ENCODE data around the gene DUSP10.

Gene DUSP10

DNA sequence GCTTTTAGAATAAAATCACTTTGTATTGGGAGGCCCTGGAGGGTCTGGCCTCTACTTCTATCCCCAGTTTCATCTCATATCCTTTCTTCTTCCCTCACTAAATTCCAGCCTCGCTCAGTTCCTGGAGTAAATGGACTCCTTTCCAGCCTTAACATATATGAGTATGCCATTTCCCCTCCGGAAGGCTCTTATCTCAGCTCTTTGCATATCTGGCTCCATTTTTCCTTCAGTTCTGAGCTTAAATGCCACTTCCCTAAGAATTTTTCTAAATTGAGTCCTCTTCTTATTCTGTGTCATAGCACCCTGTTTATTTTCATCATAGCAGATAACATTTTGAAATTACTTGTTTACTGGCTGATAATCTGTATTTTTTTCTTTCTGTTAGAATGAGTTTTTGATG is 20.2 kb upstream of the DUSP10 start:
- DNase-seq (ENCODE audit: low spot score), result no peak

DNA sequence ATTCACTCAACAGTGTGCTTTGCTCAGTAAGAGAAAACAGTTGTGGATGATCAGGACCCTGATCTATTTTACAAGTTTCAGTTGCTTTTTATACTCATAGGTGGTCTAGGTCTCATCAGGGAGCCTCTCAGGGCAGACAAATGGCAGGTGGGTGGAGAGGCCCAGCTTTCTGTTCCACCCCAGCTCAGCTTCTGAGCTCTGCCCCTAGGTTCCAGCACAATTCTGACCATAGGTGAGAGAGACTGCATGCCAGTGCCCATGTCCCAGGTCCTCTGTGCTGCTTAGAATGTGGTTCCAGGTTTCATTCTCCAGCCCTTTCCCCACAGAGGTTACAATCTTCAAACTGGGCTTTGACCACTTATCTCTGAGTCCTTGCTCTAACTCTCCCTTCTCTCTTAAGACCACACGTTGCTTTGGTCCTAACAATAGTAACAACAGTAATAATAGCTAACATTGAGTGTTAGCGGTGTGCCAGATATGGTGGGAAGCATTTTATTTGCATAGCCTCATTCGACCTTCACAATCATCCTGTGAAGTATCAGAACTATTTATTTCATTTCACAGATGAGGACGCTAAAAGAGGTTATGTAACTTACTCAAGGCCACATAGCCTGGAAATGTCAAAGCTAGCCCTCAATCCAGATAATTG is 19.6 kb upstream of the DUSP10 start:
- DNase-seq (ENCODE audit: low spot score), result no peak

DNA sequence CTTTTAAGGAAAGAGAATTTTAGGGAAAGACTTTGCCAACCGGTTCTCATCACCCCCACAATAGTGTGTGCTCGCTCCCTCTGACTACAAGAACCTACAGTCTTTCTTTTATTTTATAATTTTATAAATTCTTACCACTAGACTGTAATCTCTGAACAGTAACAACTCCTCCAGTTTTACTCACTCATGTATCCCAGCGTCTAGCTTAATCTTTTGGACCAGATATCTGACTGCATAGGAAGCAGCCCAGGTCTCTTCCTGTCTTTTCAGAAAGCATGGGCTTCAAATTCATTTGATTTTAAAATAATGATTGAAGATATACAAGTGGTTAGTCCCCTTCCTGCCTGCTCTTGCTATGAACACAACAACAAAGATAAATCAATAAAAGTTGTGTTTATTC is 19.0 kb upstream of the DUSP10 start:
- DNase-seq (ENCODE audit: low spot score), result no peak

DNA sequence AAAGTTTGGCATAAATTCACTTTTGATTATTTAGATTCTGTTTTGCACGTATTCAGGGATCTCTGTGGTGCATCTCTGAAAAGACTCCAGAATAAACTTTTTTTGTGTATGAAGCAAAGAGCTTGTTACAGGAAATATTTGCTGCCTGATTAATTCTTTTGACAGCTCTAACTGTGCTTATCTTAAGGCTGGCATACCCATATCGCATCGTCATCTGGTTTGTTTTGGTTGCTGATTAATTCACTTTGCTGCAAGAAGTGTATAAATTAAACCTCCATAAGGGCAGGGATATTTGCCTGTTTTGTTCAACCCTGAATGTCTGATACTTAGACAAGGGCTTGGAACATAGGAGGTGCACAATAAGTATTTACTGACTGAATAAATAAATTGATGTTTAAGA is 17.5 kb upstream of the DUSP10 start:
- DNase-seq (ENCODE audit: low spot score), result no peak

DNA sequence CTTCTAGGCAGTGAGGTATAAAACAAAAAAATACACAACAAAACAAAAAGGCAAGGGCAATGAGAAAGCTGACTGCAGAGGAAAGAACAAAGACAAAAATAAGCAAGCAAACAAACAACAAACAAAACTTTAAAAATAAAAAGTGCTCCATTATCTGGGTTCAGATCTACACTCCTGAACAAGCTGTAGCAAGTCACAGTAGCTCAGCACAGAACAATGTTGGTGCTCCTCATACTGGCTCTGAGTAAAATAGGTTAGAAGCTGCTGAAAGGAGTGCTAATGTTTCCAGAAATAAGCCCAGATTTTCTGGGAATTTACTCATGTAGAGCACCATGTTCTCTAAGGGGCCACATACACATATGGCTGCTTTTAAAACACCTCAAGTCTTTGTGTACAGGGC is 16.6 kb upstream of the DUSP10 start:
- no peak for DNase-seq (ENCODE audit: low spot score)

DNA sequence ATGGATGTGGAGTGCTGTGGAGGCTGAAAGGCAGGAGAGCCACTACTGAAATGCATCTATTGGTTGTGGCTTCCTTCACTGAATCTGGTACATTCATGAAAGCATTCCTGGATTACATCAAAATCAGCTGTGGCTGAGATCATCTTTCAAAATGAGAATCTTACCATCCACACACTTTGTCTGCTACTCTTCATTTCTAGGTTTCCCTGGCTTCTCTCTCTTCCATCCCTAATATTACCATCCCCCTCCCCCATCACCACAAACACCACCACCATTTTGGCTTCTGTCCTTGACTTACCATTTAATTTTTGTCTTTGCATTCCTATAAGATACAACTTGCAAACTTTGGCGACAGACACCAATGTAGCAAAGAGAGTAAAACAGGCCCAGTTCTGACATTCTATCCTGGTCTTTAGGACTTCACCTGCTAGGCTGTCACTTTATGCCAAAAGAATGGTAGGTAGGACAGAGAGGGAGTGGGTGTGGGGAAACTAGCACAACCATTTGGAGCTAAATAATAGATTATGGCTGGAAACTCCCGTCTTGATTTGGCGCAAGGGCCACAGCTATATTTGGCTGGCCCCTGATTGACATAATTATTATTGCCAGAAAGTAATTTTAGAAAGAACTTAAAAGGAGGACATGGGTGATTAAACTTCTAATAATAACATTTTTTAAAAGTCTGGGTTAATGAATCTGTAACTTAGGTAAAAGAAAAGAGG is 15.1 kb upstream of the DUSP10 start:
- no peak for DNase-seq (ENCODE audit: low spot score)

DNA sequence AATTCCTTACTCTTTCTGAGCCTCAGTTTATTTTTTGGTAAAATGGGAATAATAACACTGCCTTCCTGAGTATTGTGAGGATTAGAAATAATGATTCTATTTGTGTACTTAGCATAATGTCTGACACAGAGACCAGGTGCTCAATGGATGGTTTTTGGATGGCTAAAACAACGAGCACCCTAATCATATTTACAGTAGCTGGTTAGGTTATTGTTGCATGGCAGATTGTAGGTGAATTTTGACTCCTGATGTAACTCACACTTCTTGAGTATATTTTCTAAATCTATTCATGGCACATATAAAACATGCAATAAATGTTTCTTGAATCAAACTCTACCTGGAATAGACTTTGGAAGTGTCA is 11.9 kb upstream of the DUSP10 start:
- no peak for DNase-seq (ENCODE audit: low spot score)

DNA sequence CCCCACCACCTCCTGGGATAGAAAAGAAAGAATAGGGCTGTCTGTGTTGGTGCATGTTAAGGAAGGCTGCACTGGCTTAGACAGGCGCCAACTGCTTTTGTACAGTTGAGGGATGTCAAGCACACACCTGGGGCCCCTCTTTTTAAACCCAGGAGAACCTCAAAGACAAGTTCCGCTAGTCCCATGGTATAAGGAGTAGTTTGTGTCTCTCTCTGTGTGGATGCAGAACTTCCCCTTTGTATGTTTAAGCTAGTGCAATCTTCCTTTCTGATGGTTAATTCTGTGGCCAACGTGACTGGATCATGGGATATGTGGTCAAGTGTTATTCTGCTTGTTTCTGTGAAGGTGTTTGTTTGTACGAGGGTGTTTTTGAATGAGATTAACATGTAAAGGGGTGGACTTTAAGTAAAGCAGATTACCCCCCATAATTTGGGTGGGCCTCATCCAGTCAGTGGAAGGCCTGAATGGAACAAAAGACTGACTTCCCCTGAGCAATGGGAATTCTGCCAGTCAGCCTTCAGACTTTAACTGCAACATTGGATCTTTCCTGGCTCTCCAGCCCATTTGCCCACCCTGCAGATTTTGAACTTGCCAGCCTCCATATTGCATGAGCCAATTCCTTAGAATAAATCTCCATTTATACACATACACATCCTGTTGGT is 9.5 kb upstream of the DUSP10 start:
- no peak for DNase-seq (ENCODE audit: low spot score)

DNA sequence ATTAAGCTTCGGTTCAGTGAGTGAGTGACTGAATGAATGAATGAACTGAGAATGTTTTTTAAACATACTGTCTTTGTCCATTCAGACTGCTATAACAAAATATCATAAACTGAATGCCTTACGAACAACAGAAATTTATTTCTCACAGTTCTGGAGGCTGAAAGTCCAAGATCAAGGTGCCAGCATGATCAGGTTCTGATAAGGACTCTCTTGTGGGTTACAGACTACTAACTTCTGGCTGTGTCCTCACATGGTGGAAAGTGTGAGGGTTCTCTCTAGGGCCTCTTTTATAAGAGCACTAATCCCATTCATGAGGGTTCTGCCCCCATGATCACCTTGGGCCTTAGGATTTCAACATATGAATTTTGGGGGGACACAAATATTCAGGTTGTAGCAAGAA is 7.1 kb upstream of the DUSP10 start:
- no peak for DNase-seq (ENCODE audit: low spot score)

DNA sequence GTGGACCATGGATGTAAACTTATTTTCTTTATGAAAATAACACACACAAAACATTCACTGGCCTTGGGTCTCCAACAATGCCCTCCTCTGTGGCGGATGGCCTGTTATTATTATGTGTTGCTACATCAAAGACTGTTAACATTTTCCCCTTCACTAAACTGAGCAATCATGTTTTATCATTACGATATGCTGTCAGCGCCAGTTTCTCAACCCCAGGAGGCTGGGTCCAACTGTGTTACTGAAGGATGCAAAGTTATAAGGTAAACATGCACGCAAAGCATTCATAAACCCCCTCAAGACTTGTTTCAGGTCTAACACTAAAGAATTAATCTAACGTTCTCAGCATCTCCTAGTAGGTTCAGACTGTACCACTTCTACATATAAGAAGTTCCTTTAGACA is 6.0 kb upstream of the DUSP10 start:
- no peak for DNase-seq (ENCODE audit: low spot score)

DNA sequence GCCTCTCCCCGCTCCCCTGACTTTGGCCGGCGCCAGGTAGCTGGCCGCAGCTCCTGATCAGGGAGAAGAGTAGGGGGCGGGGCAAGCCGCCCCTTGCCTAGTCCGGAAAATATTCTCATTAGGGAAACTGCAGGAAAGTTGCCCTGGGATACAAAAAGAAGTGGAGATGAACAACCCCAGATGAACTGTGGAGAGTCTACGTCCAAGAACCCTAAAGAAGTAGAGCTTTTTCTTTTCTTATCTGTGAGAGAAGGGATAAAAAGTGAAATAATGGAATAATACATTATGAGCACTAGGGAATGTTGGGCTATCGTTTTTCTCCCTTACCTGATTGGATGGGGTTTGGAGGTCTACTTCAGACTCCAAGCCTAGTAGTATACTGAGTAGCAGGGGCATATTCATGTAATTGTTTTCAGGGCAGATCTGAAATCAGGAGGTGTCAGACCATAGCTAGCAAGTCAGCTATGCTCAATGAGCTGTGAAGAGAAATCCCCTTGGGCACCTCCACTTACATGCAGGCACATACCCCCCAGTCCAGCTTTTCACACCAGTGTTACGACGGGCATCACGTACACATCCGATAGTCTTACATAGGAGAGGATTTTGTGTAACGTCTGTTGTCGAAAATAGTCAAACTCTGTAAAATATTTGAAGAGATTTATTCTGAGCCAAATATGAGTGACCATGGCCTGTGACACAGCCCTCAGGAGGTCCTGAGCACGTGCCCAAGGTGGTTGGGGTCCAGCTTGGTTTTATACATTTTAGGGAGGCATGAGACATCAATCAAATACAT is 1.7 kb upstream of the DUSP10 start:
- DNase-seq (ENCODE audit: low spot score), result no peak

DNA sequence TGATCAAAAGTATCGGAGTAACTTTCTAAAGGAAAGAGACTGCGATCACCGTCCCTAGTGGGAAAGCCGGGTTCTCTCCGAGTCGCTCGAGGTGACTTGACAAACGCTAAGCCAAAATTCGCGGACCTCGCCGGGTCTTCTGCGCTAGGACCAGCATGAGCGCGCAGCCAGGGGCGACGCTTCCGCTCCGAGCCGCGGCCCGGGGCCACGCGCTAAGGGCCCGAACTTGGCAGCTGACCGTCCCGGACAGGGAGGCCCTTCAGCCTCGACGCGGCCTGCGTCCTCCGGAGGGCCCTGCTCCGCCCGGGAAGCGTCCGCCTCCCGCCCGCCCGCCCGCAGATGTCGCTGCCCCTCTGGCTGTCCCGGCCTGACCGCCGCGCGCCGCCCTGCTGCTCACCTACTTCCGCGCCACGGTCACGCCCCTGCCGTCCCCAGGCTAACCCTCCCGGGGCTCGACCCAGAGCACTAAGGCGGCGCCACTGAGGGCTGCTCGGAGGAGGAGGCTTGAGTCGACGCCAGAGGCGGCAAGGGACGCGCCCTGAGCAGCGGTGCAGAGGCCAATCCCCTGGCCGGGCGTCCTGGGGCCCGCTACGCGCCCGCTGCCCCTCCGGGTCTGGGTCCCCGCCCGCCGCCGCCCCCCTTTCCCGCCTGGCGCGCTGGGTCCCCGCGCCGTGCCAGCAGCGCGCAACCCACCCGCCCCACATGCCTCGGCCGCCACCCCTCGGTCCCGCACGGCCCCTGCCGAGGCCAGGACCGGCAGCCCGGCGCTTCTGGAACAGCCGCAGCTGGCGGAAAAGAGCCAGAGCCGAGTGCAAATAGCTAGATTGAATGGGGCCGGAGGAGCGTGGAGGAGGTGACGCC is 896 bp upstream of the DUSP10 start:
- DNase-seq (ENCODE audit: low spot score), result peak; percentile 71

DNA sequence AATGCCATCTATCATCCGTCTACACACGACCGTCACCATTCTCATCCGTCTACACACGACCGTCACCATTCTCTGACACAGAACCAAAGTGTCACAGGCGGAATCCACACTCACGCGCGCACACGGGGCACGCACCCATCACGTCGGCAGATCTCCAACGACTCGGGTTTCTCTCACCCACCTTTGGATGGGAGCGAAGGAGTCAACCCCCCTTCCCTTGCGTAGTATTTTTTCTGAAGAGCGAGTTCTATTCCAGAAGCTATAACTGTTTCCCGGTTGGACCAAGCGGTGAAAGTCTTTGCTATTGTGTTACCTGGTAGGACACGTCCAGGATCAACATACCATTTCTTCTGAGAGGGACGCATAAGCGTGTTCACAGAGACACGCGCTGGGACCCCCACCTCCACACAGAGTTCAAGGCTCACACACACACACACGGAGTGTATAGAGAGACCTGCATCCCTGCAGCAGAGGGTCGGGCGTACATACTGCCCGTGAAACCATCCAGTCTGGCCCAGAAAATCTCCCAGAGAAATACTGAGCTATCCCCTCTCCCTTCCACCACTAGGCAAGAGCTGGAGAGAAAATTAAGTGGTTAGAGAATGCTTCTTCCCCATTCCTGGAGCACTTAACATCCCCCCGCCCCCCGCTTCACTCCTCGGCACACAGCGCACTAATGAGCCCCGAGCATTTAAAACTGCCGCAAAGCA is 741 bp downstream of the DUSP10 start:
- DNase-seq (ENCODE audit: low spot score), result peak; percentile 22

DNA sequence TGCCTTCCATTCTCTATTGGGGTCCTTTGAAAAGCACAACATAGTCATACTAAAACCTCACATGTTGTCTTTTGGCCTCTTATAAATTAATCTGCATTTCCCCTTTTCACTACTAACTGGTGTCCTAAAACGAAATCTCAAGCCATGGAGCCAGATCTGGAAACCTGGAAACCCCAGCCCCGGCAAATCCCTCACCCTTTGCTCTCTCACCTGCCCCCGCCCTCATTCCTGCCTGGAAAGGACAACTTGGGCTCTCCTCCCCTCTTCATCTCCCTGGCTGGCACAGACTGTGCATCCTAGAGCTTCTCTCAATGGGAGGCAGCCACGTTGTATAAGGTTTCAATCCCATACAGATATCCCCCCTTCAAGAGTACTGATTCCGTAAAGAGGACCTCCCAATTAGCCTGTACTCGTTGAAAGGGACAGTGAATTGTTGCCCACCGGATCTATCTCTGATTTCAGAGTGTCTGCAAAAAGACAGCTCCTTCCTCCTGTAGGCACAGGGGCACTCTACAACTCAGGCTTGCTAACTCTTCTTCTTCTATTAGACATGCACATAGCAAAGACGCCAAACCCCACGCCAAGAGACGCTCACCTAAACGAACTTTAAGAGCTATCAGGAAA is 1.4 kb downstream of the DUSP10 start:
- no peak for DNase-seq (ENCODE audit: low spot score)

DNA sequence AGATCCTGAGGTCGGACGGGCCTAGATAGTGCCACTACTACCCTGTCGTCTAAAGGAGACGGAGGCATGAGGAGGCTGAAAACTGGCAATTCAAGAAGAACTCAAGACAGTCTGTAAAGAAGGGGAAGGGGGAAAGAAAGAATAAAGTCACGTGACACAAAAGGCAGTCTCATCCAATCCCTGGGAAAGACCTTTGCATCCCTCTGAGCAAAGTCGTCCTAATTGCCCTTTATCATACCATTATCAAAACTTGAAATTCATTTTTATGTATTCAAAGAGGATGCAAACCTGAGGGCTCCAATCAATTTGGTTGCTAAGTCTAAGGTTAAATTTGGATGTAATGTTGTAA is 2.2 kb downstream of the DUSP10 start:
- no peak for DNase-seq (ENCODE audit: low spot score)

DNA sequence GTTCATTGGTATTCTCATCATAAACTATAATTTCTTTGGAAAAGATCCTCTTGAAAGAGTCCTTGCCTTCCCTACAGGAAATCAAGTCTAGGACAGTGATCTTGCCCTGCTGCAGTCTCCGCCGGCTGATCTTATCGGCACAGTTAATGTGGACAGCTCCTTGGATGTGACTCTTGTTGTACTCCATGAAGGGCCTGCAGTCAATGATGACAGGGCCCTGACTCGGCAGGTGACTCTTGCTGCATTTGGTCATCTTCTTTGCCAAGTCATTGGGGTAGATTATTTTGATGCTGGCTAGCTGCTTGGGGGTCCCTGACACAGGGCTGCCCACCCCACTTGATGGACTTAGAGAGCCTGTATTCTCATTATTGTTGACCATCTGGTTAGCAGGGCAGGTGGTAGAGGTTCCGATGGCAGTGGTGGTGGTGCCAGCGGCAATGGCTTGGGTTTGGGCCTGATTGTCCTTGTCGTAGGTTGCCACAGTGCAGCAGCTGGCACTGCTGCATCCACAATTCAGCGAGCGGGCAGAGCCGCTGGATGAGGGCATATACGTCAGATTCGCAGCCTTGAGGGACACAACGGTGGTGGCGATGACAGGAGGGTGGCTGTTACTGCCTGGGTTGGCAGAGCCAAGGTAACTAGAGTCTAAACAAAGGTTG is 2.7 kb downstream of the DUSP10 start:
- DNase-seq (ENCODE audit: low spot score), result no peak

DNA sequence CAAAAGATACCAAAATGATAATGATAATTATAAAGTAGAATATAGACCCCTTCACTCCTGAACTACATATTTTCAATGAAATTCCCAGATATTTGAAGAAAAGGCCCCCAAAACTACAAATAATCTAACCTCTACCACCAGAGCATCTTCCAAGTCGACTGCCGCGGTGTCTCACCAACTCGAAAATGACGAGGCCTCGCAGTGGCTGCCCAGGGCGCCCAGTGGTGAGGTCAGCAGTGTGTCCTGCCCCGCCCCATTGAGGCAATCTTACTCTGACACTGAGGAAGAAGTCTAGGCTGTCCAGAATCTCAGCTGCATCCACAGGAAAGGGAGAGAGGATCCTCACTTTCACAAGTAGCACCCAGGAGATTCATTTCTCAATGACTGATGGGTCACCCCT is 5.2 kb downstream of the DUSP10 start:
- DNase-seq (ENCODE audit: low spot score), result no peak

DNA sequence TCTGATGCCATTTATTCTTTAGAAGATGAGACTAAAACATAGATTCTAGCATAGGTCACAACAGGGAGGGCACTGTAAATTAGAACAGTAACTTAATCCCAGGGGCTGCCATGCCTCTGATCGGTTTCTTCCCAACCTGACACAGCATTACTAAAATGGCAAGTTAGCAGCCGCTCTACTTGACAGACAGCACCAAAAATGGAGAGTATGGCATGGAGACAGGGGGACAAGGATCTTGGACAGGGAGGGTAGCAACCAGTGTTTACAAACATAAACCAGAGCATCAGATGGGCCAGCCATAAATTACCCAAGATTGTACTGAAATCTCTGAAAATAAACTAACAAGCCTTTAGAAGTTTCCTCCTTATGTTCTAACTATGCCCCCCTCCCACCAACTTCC is 5.9 kb downstream of the DUSP10 start:
- DNase-seq (ENCODE audit: low spot score), result no peak

DNA sequence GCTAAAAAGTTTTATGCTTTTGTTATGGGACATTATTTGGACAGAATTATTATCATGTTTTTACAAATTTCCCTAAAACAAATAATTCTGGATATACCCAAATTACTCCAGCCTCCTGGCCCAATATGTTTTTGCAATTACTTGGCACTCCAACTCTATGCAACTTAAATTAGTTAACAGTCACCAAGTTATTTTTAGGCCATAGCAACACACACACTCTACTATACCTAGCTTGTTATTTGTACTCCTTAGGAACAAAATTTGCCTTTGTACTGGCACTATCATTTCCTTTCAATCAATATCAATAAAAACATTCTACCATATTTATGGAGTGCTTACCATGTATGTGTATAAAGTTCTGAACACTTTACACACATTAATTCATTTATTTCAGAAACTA is 7.7 kb downstream of the DUSP10 start:
- no peak for DNase-seq (ENCODE audit: low spot score)

DNA sequence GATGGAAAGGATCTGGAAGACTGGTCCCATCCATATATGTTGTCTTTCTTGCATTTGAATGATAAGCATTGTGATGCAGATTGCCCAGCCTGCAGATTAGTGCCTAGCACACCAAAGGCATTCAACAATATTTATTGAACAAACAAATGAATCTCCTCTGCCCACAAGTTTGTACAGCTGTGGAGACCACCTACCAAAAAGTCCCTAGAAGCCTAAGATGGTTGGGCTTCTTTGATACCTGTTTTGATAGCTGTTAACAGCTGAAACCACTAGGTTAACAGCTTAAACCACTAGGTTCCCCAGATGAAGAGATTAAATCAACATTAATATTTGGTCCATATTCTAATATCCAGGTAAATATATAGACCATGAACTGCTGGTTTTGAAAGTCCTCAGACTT is 9.8 kb downstream of the DUSP10 start:
- no peak for DNase-seq (ENCODE audit: low spot score)
